Endothelial cell of coronary artery (primary cell): Measurements from ENCODE around the gene PKN3. TPM values are rescaled to one million over a fixed set of nuclear protein-coding genes. Genes with fewer than 3 reads are reported as not detected.

ENCODE experiments used
- total RNA-seq: library from RNA; depleted of rRNA; stranded (reverse); fragments of >200 nt; gene quantifications from 2 replicates; pipeline ENCODE4 v1.2.3, GENCODE V29; 2014

Gene PKN3
- 16.6 and 18.5 TPM in 2 replicates for total RNA-seq

GRCh38 chr9:128702445-128702948 is at the start of gene PKN3:
Gene PKN3, plus strand, starts transcription at chr9:128702503. Its CDS starts 413 bp downstream, at chr9:128702916.

GRCh38 chr9:128656416-128657343 is 45.6 kb upstream of the PKN3 start, which contains the start of gene DYNC2I2:
Gene DYNC2I2, minus strand, starts transcription at chr9:128656847. Its CDS starts 121 bp downstream, at chr9:128656726.

GRCh38 chr9:128688501-128689292 is 13.6 kb upstream of the PKN3 start, which contains the start of gene SET:
Gene SET, plus strand, starts transcription at chr9:128689222. Its CDS starts 361 bp downstream, at chr9:128689583.

GRCh38 chr9:128723866-128724743 is 21.8 kb downstream of the PKN3 start, which contains the start of gene ZDHHC12:
Gene ZDHHC12, minus strand, starts transcription at chr9:128724127. Its CDS starts 34 bp downstream, at chr9:128724093.

Other genes with a start within 250 kb of the PKN3 start
- gene ODF2, start 246.5 kb upstream of the PKN3 start, total RNA-seq = 45.7 and 46.6 TPM in 2 replicates
- 21.5 and 21.8 TPM in 2 replicates for gene GLE1, start 197.8 kb upstream of the PKN3 start, total RNA-seq
- 484 and 510 TPM in 2 replicates for gene SPTAN1, start 149.9 kb upstream of the PKN3 start, total RNA-seq
- gene DYNC2I2, start 45.7 kb upstream of the PKN3 start, total RNA-seq = 44.1 and 70.7 TPM in 2 replicates
- 746 and 844 TPM in 2 replicates for gene SET, start 13.3 kb upstream of the PKN3 start, total RNA-seq
- gene ZDHHC12, start 21.6 kb downstream of the PKN3 start, total RNA-seq = 29.4 and 31.9 TPM in 2 replicates
- 8.6 and 12.7 TPM in 2 replicates for gene ZER1, start 69.4 kb downstream of the PKN3 start, total RNA-seq
- gene TBC1D13, start 84.8 kb downstream of the PKN3 start, total RNA-seq = 11.7 and 14.0 TPM in 2 replicates
- 28.3 and 32.8 TPM in 2 replicates for gene ENDOG, start 116.0 kb downstream of the PKN3 start, total RNA-seq
- gene SPOUT1, start 127.3 kb downstream of the PKN3 start, total RNA-seq = 13.0 and 14.8 TPM in 2 replicates
- gene KYAT1, start 179.4 kb downstream of the PKN3 start, total RNA-seq = 7.6 and 10.8 TPM in 2 replicates
- gene LRRC8A, start 179.6 kb downstream of the PKN3 start, total RNA-seq = 110 and 120 TPM in 2 replicates
- gene PHYHD1, start 218.5 kb downstream of the PKN3 start, total RNA-seq = 0.27 and 0.75 TPM in 2 replicates
- 23.4 and 30.9 TPM in 2 replicates for gene DOLK, start 245.1 kb downstream of the PKN3 start, total RNA-seq
- 44.7 and 55.3 TPM in 2 replicates for gene NUP188, start 245.2 kb downstream of the PKN3 start, total RNA-seq